ENCODE data around the gene SURF1.

Gene SURF1

DNA sequence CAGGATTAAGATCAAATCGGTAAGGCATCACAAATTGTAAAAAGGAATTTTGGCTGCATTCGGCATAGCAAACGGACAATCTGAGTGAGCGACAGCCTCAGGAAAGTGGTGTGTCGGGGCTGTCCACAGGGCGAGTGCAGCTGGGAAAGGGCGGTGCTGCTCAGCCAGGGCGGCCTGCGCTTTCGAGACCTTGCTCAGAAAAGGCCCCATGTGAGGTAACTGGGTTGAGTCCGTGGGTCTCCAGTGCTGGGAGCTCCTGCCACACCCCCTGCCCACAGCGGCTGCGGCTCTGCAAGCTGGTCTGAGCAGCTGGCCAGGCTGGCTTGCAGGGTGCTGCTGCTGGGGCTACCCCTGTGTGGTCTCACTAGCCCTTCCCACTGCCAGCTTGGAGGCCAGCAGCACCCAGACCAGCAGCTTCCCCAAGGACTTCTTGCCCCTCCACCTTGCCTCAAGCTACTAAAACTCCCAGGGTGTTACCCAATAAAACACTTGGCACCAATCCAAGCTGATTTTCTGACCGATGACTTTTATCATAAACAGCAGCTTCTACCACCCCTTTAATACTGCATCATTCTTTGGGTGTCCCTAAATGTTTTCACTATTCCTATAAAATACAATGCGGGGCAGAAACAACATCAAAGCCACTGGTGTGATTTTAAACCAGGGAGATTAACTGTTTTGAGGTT lies 6.2 kb upstream of the SURF1 start:
- TF ChIP-seq, protein P1, sequence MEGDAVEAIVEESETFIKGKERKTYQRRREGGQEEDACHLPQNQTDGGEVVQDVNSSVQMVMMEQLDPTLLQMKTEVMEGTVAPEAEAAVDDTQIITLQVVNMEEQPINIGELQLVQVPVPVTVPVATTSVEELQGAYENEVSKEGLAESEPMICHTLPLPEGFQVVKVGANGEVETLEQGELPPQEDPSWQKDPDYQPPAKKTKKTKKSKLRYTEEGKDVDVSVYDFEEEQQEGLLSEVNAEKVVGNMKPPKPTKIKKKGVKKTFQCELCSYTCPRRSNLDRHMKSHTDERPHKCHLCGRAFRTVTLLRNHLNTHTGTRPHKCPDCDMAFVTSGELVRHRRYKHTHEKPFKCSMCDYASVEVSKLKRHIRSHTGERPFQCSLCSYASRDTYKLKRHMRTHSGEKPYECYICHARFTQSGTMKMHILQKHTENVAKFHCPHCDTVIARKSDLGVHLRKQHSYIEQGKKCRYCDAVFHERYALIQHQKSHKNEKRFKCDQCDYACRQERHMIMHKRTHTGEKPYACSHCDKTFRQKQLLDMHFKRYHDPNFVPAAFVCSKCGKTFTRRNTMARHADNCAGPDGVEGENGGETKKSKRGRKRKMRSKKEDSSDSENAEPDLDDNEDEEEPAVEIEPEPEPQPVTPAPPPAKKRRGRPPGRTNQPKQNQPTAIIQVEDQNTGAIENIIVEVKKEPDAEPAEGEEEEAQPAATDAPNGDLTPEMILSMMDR (conservative IDR thresholded peaks at IDR 0.05; ENCODE audit: low read depth, low read length): no peak
- peak; percentile 50 for DNase-seq (ENCODE audit: low read depth)
- H3K4me3 ChIP-seq (ENCODE audit: low read depth, low read length): no peak overlapping the region

DNA sequence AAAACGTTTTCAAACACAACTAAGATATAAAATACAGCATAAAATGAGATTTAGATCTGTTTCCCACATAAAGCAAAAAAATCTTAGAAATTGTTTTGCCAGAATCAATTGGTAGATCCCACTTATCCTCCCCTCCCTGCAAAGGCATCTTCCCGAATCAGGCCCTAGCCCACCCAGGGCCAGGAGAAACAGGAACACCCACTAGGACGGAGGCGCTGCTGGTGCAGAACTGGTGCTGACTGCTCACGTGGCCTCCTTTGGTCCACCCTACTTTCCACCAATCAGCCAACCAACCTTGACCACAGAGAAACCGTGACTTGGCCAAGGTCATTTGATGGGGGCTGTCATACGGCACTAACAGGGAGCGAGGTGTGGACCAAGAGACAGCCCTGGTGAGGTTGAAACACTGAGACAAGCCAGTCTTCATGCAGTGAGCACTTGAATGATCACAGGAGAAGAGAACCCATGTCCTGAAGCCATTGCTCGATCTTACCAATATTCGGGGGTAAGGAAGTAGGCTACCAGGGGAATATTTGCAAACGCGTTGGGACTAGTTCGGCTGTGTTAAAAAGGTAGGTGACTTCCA lies 5.3 kb upstream of the SURF1 start:
- H3K4me3 ChIP-seq (ENCODE audit: low read depth, low read length): no peak overlapping the region
- TF ChIP-seq, protein P1 (conservative IDR thresholded peaks at IDR 0.05; ENCODE audit: low read depth, low read length): no peak
- no peak for DNase-seq (ENCODE audit: low read depth)

DNA sequence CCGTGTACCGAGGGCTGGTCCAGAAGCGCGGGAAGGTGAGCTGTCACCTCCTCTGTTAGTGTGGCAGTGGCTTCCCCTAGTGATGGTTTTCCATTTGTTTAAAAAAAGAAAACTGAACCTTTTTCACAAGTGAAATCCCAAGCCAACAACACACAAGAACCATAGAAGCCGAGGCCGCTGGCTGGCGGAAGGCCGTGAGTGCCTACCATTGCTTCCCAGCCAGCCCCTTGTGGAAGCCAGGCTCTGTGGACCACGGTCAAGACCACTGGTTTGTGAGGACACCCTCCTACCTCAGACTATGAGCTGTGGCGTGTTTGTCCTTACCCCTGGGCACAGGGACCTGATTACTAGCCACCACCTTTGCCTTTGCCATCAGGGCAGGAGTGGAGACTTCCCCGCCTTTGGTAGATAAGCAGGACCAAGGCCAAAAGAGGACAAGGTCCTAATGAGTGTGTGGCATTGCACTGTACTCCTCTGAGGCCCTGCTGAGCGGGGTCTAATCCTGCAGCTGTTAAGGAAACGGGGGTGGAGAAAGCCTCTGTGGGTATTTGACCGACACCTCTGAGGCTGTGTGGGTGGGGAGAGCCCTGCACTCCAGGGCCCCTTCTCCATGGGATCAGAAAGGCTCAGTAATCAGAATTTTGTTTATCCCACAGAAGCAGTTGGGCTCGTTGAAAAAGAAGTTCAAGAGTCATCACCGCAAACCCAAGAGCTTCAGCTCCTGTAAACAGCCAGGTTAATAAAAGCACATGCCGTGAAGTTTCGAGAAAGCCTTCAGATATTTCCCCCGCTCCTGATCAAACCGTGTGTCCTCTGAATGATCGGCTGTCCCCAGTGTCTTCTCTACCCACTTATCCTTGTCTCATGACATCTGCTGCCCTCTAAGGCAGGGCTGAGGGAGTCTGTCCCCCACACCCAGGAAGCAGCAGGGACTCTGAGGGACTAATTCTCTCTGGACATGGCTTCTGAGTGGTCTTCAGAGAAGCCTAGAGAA lies 4.4 kb upstream of the SURF1 start:
- no peak overlapping the region for H3K4me3 ChIP-seq (ENCODE audit: low read depth, low read length)
- TF ChIP-seq, protein P1 (conservative IDR thresholded peaks at IDR 0.05; ENCODE audit: low read depth, low read length): no peak
- DNase-seq (ENCODE audit: low read depth): peak; percentile 18

DNA sequence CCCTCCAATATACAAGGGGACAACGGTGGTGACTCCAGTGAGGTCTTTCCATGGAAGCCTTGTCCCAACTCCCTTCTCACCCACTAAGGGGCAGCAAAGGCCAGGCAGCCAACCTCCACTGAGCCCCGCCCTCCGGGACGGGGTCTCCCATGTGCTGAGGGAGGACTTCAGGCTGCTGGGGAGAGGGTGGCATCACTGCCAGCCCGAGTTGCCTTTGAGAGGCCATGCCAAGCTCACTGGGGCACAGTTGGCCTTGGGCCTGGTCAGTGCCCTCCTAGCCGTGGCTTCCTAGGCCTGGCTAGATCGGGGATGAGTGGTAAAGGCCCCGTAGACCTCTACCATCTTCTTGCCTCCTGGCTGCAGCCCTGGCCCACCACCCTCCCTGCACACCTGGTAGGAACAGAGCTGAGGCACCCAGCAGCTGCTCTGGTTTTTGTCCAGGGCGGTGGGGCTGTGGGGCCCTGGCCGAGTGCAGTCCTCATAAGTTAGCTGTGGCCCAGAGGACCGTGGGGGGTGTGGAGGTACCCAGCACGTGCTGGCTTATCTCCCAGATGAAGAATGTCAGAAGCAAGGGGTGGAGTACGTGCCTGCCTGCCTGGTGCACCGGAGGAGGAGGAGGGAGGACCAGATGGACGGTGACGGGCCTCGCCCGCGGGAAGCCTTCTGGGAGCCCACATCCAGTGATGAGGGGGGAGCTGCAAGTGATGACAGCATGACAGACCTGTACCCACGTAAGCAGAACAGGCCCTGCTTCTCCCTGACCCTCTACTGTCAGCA lies 3.3 kb upstream of the SURF1 start:
- TF ChIP-seq, protein P1 (conservative IDR thresholded peaks at IDR 0.05; ENCODE audit: low read depth, low read length): peak; percentile 48
- no peak for DNase-seq (ENCODE audit: low read depth)
- no peak overlapping the region for H3K4me3 ChIP-seq (ENCODE audit: low read depth, low read length)

DNA sequence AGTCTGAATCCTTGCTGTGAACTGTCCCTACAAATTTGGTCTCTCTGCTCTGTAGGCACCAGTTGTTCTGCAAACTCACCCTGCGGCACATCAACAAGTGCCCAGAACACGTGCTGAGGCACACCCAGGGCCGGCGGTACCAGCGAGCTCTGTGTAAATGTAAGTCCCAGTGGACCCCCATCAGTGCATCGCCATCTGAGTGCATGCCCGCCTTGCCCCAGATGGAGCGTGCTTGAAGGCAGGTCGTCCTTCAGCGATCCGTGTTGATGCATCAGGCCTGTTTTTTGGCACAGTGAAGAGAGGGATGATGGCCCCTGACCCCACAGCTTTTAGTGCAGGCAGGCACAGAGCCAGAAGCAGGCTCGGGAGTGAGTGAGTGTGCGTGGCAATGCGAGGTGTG lies 1.4 kb upstream of the SURF1 start:
- TF ChIP-seq, protein P1 (conservative IDR thresholded peaks at IDR 0.05; ENCODE audit: low read depth, low read length): no peak
- H3K4me3 ChIP-seq (ENCODE audit: low read depth, low read length): no peak overlapping the region
- no peak for DNase-seq (ENCODE audit: low read depth)

DNA sequence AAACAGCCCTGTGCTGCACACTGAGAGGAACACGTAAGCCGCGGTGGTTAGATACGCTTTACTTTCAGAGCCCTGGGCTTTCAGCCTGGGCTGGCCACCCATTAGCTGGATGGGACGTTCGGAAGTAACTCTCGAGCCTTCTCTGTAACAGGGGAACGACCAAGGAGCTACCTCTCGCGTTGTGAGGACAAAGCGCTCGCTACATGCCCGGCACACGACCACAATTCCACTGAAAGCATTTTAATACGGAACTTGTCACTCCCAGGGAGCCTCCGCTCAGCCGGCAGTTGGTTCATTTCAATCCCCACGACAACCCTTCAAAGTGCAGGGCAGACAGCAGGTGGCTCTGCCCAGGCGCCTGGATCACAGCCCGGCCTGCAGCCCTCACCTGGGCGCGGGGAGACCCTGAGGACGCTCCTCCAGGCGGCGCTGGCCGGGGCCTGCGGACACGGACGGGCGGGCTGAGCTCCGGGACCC lies 368 bp downstream of the SURF1 start:
- peak overlapping the region; percentile 86 for H3K4me3 ChIP-seq (ENCODE audit: low read depth, low read length)
- peak; percentile 28 for DNase-seq (ENCODE audit: low read depth)
- TF ChIP-seq, protein P1 (conservative IDR thresholded peaks at IDR 0.05; ENCODE audit: low read depth, low read length): no peak
